ENCODE results near the gene SV2A.

DNA sequence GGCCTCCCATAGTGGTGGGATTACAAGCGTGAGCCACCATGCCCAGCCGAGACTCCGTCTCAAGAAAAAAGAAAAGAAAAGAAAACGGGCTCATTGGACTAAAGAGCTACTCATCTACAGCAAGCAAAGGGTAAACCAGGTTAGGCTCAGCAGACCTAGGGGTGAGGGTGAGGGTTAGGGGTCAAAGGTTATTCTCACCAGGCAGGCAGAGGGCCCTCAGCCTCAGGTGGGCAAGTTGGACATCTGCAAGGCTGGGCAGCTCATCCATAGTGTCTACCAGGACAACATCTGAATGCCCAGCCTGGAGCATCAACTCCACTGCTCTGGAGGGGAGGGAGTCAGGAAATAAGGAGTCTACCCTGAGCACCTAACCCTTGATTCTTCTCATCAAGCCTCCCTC, 15.6 kb upstream of the SV2A start:
- no peak for TF ChIP-seq SIN3A (IDR thresholded peaks at IDR 0.05; ENCODE audit: borderline replicate concordance, insufficient read depth, low read depth, low read length)
- TF ChIP-seq, protein P1, sequence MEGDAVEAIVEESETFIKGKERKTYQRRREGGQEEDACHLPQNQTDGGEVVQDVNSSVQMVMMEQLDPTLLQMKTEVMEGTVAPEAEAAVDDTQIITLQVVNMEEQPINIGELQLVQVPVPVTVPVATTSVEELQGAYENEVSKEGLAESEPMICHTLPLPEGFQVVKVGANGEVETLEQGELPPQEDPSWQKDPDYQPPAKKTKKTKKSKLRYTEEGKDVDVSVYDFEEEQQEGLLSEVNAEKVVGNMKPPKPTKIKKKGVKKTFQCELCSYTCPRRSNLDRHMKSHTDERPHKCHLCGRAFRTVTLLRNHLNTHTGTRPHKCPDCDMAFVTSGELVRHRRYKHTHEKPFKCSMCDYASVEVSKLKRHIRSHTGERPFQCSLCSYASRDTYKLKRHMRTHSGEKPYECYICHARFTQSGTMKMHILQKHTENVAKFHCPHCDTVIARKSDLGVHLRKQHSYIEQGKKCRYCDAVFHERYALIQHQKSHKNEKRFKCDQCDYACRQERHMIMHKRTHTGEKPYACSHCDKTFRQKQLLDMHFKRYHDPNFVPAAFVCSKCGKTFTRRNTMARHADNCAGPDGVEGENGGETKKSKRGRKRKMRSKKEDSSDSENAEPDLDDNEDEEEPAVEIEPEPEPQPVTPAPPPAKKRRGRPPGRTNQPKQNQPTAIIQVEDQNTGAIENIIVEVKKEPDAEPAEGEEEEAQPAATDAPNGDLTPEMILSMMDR (IDR thresholded peaks at IDR 0.05), result no peak
- TF ChIP-seq, protein P2, sequence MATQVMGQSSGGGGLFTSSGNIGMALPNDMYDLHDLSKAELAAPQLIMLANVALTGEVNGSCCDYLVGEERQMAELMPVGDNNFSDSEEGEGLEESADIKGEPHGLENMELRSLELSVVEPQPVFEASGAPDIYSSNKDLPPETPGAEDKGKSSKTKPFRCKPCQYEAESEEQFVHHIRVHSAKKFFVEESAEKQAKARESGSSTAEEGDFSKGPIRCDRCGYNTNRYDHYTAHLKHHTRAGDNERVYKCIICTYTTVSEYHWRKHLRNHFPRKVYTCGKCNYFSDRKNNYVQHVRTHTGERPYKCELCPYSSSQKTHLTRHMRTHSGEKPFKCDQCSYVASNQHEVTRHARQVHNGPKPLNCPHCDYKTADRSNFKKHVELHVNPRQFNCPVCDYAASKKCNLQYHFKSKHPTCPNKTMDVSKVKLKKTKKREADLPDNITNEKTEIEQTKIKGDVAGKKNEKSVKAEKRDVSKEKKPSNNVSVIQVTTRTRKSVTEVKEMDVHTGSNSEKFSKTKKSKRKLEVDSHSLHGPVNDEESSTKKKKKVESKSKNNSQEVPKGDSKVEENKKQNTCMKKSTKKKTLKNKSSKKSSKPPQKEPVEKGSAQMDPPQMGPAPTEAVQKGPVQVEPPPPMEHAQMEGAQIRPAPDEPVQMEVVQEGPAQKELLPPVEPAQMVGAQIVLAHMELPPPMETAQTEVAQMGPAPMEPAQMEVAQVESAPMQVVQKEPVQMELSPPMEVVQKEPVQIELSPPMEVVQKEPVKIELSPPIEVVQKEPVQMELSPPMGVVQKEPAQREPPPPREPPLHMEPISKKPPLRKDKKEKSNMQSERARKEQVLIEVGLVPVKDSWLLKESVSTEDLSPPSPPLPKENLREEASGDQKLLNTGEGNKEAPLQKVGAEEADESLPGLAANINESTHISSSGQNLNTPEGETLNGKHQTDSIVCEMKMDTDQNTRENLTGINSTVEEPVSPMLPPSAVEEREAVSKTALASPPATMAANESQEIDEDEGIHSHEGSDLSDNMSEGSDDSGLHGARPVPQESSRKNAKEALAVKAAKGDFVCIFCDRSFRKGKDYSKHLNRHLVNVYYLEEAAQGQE (IDR thresholded peaks at IDR 0.05; ENCODE audit: insufficient read depth in 1 of 2, low read depth in 2 of 2, low read length in 1 of 2), result no peak

Measured in Panc1 (cell line).